D721Med (cell line): ENCODE data around the gene CHCHD10.

Experiments
- DNase-seq: peaks from one replicate; pipeline ENCODE4 v3.0.0; 2011; ENCODE audit warnings: low spot score; ENCODE audit not compliant: insufficient read length
- FAIRE-seq: peaks from 2 replicates; lab custom pipeline; 2011; peaks lifted over from hg19 to GRCh38; lab: Jason Lieb, UNC
- CTCF ChIP-seq: IDR thresholded peaks from 2 replicates; pipeline ENCODE4 v1.5.1; 2012; ENCODE audit warnings: mild to moderate bottlenecking, control low read depth; ENCODE audit not compliant: insufficient read depth; ENCODE audit errors: missing control alignments

Gene CHCHD10

GRCh38 chr22:23804781-23805291 is 37.1 kb upstream of the CHCHD10 start:
- DNase-seq (no peak), FAIRE-seq (no peak)
- TF ChIP-seq CTCF = no peak

- TF ChIP-seq CTCF = no peak
- FAIRE-seq (no peak), DNase-seq (no peak)
Measured at GRCh38 chr22:23803001-23803819, 35.4 kb upstream of the CHCHD10 start.

- DNase-seq (no peak), FAIRE-seq (no peak)
- TF ChIP-seq CTCF = no peak
Measured at GRCh38 chr22:23801886-23802377, 34.2 kb upstream of the CHCHD10 start.

- DNase-seq = no peak
- no peak for TF ChIP-seq CTCF
- FAIRE-seq = no peak
Measured at GRCh38 chr22:23801238-23801821, 33.6 kb upstream of the CHCHD10 start.

- DNase-seq = no peak
Measured at GRCh38 chr22:23800297-23801237, 32.8 kb upstream of the CHCHD10 start.

GRCh38 chr22:23796461-23796860 is 28.7 kb upstream of the CHCHD10 start:
- no peak for TF ChIP-seq CTCF
- DNase-seq = no peak
- no peak for FAIRE-seq

More at GRCh38 chr22:23800297-23801237, 32.8 kb upstream of the CHCHD10 start:
- TF ChIP-seq CTCF = no peak
- FAIRE-seq = no peak
